Muscle of arm (tissue), 12 donors: ENCODE measurements around the gene ZNF280C. TPM values are rescaled to one million over a fixed set of nuclear protein-coding genes. Genes with fewer than 3 reads are reported as not detected.

Experiments
- polyA plus RNA-seq, 12 donors: library from polyadenylated mRNA; unstranded; fragments of 120-200 nt; gene quantifications; one replicate each; pipeline ENCODE4 v1.2.1, GENCODE V29; 2013; ENCODE audit not compliant: insufficient read length in 12 of 12

Gene ZNF280C
- polyA plus RNA-seq, 12 donors = 5.2 to 10.1 (median 7.8) TPM; not detected in 1

Other genes starting within 250 kb of the ZNF280C start
- 10 to 100 TPM in 5 of 12 donors, 1 to 10 TPM in 6, not detected in 1; 8.1 to 22.3 (median 9.7) TPM for gene ELF4, start 158.4 kb downstream of the ZNF280C start, polyA plus RNA-seq
- 10 to 100 TPM in 11 of 12 donors, not detected in 1; 16.2 to 30.5 (median 25.0) TPM for gene AIFM1, start 103.1 kb downstream of the ZNF280C start, polyA plus RNA-seq
- gene RAB33A, start 96.9 kb downstream of the ZNF280C start, polyA plus RNA-seq = under 1 TPM in 9 of 12 donors, not detected in 3; 0.12 to 0.95 (median 0.52) TPM
- gene SLC25A14, start 71.0 kb upstream of the ZNF280C start, polyA plus RNA-seq = 10 to 100 TPM in 7 of 12 donors, 1 to 10 TPM in 4, not detected in 1; 6.8 to 18.8 (median 10.5) TPM
- gene GPR119, start 116.8 kb upstream of the ZNF280C start, polyA plus RNA-seq = not detected
- 10 to 100 TPM in 11 of 12 donors, not detected in 1; 12.1 to 31.6 (median 23.5) TPM for gene RBMX2, start 133.1 kb upstream of the ZNF280C start, polyA plus RNA-seq